H1 (cell line): ENCODE measurements around the gene GXYLT1.

Experiments used
- JUN ChIP-seq: IDR thresholded peaks from 2 replicates; pipeline ENCODE4 v1.6.1; 2011; ENCODE audit warnings: low read depth, mild to moderate bottlenecking, improper control_type of control experiment, low read length
- POLR2A ChIP-seq, 2 experiments: IDR thresholded peaks; 1 replicate in 1 of 2; 2 replicates in 1 of 2; pipeline ENCODE4 v1.6.1; 2011; ENCODE audit warnings: low read depth in 2 of 2, low read length in 2 of 2, mild to moderate bottlenecking in 2 of 2; ENCODE audit errors: control extremely low read depth in 1 of 2
- TF ChIP-seq, protein P1 (sequence below), 3 experiments: IDR thresholded peaks; 1 replicate in 2 of 3; 2 replicates in 1 of 3; pipeline versions ENCODE4 v1.5.1 to v1.6.1; 2011; ENCODE audit warnings: low read length in 3 of 3, mild to moderate bottlenecking in 3 of 3, inconsistent platforms in 2 of 3, low read depth in 1 of 3, moderate library complexity in 1 of 3; ENCODE audit not compliant: insufficient read depth in 1 of 3; ENCODE audit errors: control extremely low read depth in 1 of 3
- TF ChIP-seq, protein P2 (sequence below): IDR thresholded peaks from 2 replicates; pipeline ENCODE4 v1.6.1; 2012; ENCODE audit warnings: low read length, inconsistent platforms

DNA sequence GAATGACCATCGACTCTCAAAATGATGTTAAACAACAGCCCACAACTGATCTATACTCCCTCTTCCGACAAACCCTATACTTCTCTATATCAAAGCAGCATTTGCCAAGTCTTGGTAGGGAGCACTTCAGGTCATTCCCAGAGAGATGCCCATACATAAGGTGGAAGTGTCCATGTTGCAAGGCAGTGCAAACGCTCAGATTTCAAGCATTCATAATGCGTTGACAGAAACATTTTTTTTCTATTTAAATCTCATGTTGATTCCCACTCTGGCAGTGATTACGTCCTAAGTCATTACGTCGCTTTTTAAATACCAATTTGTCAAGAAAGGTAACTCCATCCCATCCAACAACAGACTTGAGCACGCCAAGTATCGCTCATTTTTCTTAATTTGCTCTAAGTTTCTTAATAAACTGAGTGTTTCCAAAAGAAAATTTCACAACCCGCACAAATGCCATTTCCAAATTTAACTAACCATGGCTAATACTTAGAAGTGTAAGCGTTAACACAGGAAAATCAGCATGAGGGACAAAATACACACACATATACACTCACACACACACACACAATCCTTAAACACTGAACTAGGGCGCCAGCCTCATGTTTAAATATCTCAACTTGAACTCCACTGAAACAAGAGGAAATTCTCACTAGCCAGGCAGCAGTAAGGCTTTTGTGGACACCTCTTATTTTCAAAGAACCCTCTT lies 1.1 kb downstream of the GXYLT1 start:
- TF ChIP-seq, protein P1, sequence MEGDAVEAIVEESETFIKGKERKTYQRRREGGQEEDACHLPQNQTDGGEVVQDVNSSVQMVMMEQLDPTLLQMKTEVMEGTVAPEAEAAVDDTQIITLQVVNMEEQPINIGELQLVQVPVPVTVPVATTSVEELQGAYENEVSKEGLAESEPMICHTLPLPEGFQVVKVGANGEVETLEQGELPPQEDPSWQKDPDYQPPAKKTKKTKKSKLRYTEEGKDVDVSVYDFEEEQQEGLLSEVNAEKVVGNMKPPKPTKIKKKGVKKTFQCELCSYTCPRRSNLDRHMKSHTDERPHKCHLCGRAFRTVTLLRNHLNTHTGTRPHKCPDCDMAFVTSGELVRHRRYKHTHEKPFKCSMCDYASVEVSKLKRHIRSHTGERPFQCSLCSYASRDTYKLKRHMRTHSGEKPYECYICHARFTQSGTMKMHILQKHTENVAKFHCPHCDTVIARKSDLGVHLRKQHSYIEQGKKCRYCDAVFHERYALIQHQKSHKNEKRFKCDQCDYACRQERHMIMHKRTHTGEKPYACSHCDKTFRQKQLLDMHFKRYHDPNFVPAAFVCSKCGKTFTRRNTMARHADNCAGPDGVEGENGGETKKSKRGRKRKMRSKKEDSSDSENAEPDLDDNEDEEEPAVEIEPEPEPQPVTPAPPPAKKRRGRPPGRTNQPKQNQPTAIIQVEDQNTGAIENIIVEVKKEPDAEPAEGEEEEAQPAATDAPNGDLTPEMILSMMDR (IDR thresholded peaks at IDR 0.05; ENCODE audit: control extremely low read depth in 1 of 3, insufficient read depth in 1 of 3, low read depth in 1 of 3, low read length in 3 of 3) = no peak
- TF ChIP-seq POLR2A (IDR thresholded peaks at IDR 0.05; ENCODE audit: control extremely low read depth in 1 of 2, low read depth in 2 of 2, low read length in 2 of 2) = no peak
- TF ChIP-seq, protein P2, sequence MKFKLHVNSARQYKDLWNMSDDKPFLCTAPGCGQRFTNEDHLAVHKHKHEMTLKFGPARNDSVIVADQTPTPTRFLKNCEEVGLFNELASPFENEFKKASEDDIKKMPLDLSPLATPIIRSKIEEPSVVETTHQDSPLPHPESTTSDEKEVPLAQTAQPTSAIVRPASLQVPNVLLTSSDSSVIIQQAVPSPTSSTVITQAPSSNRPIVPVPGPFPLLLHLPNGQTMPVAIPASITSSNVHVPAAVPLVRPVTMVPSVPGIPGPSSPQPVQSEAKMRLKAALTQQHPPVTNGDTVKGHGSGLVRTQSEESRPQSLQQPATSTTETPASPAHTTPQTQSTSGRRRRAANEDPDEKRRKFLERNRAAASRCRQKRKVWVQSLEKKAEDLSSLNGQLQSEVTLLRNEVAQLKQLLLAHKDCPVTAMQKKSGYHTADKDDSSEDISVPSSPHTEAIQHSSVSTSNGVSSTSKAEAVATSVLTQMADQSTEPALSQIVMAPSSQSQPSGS = no peak
- TF ChIP-seq JUN = no peak
